C4-2B (cell line): ENCODE results near the gene NADK2.

ENCODE experiments used
- ZFX ChIP-seq: fragments of 450-650 bp; IDR thresholded peaks from 2 replicates; pipeline ENCODE4 v1.6.1; 2017
- TF ChIP-seq, protein P1 (sequence below): fragments of 450-650 bp; conservative IDR thresholded peaks from 2 replicates; pipeline ENCODE4 v1.5.1; 2017; ENCODE audit warnings: mild to moderate bottlenecking

- TF ChIP-seq, protein P1, sequence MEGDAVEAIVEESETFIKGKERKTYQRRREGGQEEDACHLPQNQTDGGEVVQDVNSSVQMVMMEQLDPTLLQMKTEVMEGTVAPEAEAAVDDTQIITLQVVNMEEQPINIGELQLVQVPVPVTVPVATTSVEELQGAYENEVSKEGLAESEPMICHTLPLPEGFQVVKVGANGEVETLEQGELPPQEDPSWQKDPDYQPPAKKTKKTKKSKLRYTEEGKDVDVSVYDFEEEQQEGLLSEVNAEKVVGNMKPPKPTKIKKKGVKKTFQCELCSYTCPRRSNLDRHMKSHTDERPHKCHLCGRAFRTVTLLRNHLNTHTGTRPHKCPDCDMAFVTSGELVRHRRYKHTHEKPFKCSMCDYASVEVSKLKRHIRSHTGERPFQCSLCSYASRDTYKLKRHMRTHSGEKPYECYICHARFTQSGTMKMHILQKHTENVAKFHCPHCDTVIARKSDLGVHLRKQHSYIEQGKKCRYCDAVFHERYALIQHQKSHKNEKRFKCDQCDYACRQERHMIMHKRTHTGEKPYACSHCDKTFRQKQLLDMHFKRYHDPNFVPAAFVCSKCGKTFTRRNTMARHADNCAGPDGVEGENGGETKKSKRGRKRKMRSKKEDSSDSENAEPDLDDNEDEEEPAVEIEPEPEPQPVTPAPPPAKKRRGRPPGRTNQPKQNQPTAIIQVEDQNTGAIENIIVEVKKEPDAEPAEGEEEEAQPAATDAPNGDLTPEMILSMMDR: no peak
- TF ChIP-seq ZFX: no peak
These were observed 32.2 kb upstream of the NADK2 start for GRCh38 chr5:36273809-36274526.
